Mammary epithelial cell (primary cell): Measurements from ENCODE around the gene LRMDA.

Experiments used
- EZH2 ChIP-seq: IDR thresholded peaks from 2 replicates; pipeline ENCODE4 v1.6.1; 2012; ENCODE audit warnings: low read length, inconsistent platforms, borderline replicate concordance
- TF ChIP-seq, protein P1 (sequence below), 2 donors: IDR thresholded peaks in 1 of 2; conservative IDR thresholded peaks in 1 of 2; 2 replicates each; pipeline ENCODE4 v1.5.1; 2011 to 2012; ENCODE audit warnings: inconsistent platforms in 2 of 2, low read length in 2 of 2, mild to moderate bottlenecking in 2 of 2, control low read depth in 1 of 2, low read depth in 1 of 2; ENCODE audit not compliant: insufficient read depth in 1 of 2; ENCODE audit errors: extremely low read depth in 1 of 2

DNA sequence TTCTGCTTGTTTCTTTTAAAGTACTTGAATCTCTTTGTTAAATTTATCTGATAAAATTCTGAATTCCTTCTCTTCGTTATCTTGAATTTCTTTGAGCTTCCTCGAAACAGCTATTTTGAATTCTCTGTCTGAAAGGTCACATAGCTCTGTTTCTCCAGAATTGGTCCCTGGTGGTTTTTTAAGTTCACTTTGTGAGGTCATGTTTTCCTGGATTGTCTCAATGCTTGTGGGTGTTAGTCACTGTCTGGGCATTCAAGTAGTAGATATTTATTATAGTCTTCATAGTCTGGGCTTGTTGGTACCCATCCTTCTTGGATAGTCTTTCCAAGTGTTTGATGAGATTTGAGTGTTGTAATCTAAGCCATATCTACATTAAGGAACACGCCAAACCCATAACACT lies 1060.6 kb downstream of the LRMDA start:
- no peak for TF ChIP-seq EZH2
- TF ChIP-seq, protein P1, sequence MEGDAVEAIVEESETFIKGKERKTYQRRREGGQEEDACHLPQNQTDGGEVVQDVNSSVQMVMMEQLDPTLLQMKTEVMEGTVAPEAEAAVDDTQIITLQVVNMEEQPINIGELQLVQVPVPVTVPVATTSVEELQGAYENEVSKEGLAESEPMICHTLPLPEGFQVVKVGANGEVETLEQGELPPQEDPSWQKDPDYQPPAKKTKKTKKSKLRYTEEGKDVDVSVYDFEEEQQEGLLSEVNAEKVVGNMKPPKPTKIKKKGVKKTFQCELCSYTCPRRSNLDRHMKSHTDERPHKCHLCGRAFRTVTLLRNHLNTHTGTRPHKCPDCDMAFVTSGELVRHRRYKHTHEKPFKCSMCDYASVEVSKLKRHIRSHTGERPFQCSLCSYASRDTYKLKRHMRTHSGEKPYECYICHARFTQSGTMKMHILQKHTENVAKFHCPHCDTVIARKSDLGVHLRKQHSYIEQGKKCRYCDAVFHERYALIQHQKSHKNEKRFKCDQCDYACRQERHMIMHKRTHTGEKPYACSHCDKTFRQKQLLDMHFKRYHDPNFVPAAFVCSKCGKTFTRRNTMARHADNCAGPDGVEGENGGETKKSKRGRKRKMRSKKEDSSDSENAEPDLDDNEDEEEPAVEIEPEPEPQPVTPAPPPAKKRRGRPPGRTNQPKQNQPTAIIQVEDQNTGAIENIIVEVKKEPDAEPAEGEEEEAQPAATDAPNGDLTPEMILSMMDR (conservative IDR thresholded peaks at IDR 0.05 in 1 of 2, IDR thresholded peaks at IDR 0.05 in 1 of 2; ENCODE audit: extremely low read depth in 1 of 2, insufficient read depth in 1 of 2, low read depth in 1 of 2, low read length in 2 of 2) = no peak
